Measurements from ENCODE around the gene LENEP.

Gene LENEP

DNA sequence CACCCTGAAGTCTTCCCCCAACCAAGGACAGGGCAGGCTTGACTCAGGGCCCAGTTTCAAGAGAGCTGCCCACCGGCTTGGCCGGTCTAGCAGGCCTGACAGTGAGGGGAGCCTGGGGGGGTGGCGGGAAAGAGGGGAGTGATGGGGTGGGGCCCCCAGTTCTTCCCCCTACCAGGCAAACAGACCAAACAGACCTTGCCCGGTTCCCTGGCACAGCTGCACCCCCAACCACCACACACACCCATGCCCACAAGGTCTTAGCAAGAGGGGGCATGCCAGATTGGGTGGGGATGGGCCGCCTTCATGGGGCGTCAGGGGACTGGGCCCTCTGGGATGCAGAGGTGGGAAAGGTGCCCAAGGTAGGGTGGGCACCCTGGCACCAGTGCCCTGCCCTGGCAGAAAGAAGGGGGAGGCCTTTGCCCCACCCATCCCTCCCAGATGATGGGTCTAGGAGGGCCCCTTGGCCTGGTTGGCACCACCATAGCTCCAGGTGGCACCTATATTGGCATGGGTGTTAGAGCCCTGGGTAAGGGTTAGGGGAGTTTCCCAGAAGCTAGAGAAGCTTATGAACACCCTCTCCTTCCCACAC, 18.1 kb downstream of the LENEP start:
- Histone ChIP-seq H3K4me1 (ENCODE audit: control insufficient read depth, insufficient read depth, low read length) (peaks cover 40% of the 10 kb centered on the region), H3K36me3 (ENCODE audit: control insufficient read depth, insufficient read depth, low read length) (peaks cover 4% of the 10 kb centered on the region), H3K27me3 (ENCODE audit: control insufficient read depth, insufficient read depth, low read length, poor library complexity, severe bottlenecking) (no peaks in the 10 kb centered on the region), H3K9me3 (ENCODE audit: control insufficient read depth, low read length) (no peaks in the 10 kb centered on the region), H3K27ac (ENCODE audit: insufficient read depth, low read depth, low read length, poor library complexity, severe bottlenecking) (peak overlapping the region; percentile 63), H3K4me3 (ENCODE audit: insufficient read depth, low read depth, low read length) (no peak overlapping the region)
- 95 to 98% methylated on average over 6 of the region's 6 CpGs for WGBS, 2 experiments

DNA sequence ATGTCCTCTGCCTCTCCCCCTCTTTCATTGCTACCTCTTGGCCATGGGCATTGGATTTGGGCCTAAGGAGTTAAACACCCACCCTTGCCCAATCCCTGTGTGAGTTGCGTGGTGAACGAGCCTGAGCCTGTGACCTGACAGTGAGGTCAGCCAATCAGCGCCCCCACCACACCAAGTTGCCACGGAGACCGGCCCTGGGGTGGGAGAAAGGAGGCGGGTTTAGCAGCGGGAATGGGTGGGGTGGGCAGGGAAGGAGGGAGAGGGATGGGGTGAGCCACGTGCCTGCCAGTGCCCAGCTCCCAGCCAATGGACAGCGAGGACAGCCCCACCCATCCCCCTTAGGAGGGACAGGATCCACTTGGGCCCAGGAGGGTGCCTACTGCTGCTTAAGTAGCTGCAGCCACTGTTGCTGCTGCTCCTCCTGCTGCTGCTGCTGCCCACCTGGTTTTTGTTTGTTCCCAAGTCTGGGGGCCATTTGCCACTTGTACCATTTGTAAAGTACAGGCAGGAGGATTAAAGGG, 18.7 kb downstream of the LENEP start:
- no peak overlapping the region for H3K4me3 ChIP-seq (ENCODE audit: insufficient read depth, low read depth, low read length)
- H3K27ac ChIP-seq (ENCODE audit: insufficient read depth, low read depth, low read length, poor library complexity, severe bottlenecking), result peak overlapping the region; percentile 63
- H3K27me3 ChIP-seq (ENCODE audit: control insufficient read depth, insufficient read depth, low read length, poor library complexity, severe bottlenecking), result no peaks in the 10 kb centered on the region
- peaks cover 44% of the 10 kb centered on the region for H3K4me1 ChIP-seq (ENCODE audit: control insufficient read depth, insufficient read depth, low read length)
- peaks cover 4% of the 10 kb centered on the region for H3K36me3 ChIP-seq (ENCODE audit: control insufficient read depth, insufficient read depth, low read length)
- no peaks in the 10 kb centered on the region for H3K9me3 ChIP-seq (ENCODE audit: control insufficient read depth, low read length)
- WGBS, 2 experiments, result 7 to 10% methylated on average over 9 of the region's 9 CpGs

DNA sequence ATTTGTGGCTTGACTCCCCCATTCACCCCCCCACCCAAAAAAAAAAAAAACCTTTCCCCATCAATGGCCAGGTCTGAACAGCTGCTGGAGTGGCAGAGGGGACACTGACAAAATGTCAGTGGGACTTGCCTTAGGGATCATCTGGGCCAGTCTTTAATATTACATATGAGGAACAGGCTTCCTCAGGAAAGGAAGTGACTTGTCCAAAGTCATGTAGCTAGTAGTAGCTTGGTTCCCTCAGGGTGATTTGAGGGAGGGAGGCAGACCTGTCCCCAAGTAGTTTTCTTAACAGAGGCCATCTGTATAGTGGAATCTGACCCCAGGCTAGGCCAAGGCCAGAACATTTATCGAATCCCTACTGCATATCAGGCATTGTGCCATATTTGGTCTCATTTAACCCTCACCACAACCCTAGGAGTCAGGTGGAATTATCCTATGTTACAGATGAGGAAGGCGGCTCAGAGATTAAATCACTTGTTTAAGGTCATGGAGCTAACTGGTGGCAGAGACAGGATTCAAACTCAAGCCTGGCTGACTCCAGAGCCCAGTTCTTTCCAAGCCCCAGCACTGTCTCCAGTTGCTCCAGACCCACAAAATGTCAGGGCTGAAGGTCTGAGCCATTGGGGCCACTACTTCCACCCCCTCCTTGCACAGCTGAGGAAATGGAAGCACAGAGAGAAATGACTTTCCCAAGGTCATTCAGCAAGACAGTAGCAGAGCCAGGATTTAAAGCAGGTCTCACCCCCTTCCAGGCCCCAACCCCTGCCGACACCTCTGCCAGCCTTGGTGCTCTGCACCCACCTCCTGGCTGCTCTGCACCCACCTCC, 19.6 kb downstream of the LENEP start:
- no peaks in the 10 kb centered on the region for H3K27me3 ChIP-seq (ENCODE audit: control insufficient read depth, insufficient read depth, low read length, poor library complexity, severe bottlenecking)
- H3K4me3 ChIP-seq (ENCODE audit: insufficient read depth, low read depth, low read length), result no peak overlapping the region
- H3K9me3 ChIP-seq (ENCODE audit: control insufficient read depth, low read length), result no peaks in the 10 kb centered on the region
- peaks cover 47% of the 10 kb centered on the region for H3K4me1 ChIP-seq (ENCODE audit: control insufficient read depth, insufficient read depth, low read length)
- no peak overlapping the region for H3K27ac ChIP-seq (ENCODE audit: insufficient read depth, low read depth, low read length, poor library complexity, severe bottlenecking)
- peaks cover 4% of the 10 kb centered on the region for H3K36me3 ChIP-seq (ENCODE audit: control insufficient read depth, insufficient read depth, low read length)
- 93 to 95% methylated on average over 3 of the region's 3 CpGs for WGBS, 2 experiments

GRCh38 chr1:155013632-155014031, 20.2 kb downstream of the LENEP start:
- H3K27ac ChIP-seq (ENCODE audit: insufficient read depth, low read depth, low read length, poor library complexity, severe bottlenecking), result no peak overlapping the region
- peaks cover 46% of the 10 kb centered on the region for H3K4me1 ChIP-seq (ENCODE audit: control insufficient read depth, insufficient read depth, low read length)
- peaks cover 4% of the 10 kb centered on the region for H3K36me3 ChIP-seq (ENCODE audit: control insufficient read depth, insufficient read depth, low read length)
- no peak overlapping the region for H3K4me3 ChIP-seq (ENCODE audit: insufficient read depth, low read depth, low read length)
- no peaks in the 10 kb centered on the region for H3K27me3 ChIP-seq (ENCODE audit: control insufficient read depth, insufficient read depth, low read length, poor library complexity, severe bottlenecking)
- 87 to 89% methylated on average over 8 of the region's 8 CpGs for WGBS, 2 experiments
- H3K9me3 ChIP-seq (ENCODE audit: control insufficient read depth, low read length), result no peaks in the 10 kb centered on the region

DNA sequence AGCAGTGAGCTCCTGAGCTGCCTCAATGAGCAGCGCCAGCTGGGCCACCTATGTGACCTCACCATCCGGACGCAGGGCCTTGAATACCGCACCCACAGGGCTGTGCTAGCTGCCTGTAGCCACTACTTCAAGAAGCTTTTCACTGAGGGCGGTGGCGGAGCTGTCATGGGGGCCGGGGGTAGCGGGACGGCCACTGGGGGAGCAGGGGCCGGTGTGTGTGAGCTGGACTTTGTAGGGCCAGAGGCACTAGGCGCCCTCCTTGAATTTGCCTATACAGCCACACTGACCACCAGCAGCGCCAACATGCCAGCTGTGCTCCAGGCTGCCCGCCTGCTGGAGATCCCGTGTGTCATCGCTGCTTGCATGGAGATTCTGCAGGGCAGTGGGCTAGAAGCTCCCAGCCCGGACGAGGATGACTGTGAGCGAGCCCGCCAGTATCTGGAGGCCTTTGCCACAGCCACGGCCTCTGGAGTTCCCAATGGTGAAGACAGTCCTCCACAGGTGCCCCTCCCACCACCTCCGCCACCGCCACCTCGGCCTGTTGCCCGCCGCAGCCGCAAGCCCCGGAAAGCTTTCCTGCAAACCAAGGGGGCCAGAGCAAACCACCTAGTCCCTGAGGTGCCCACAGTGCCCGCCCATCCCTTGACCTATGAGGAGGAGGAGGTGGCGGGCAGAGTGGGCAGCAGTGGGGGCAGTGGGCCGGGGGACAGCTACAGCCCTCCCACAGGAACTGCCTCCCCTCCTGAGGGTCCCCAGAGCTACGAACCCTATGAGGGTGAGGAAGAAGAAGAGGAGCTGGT, 21.5 kb downstream of the LENEP start:
- Histone ChIP-seq H3K27ac (ENCODE audit: insufficient read depth, low read depth, low read length, poor library complexity, severe bottlenecking) (no peak overlapping the region), H3K4me3 (ENCODE audit: insufficient read depth, low read depth, low read length) (no peak overlapping the region), H3K27me3 (ENCODE audit: control insufficient read depth, insufficient read depth, low read length, poor library complexity, severe bottlenecking) (no peaks in the 10 kb centered on the region), H3K4me1 (ENCODE audit: control insufficient read depth, insufficient read depth, low read length) (peaks cover 46% of the 10 kb centered on the region), H3K9me3 (ENCODE audit: control insufficient read depth, low read length) (no peaks in the 10 kb centered on the region), H3K36me3 (ENCODE audit: control insufficient read depth, insufficient read depth, low read length) (peaks cover 4% of the 10 kb centered on the region)
- 95% methylated on average over 31 of the region's 31 CpGs for WGBS, 2 experiments

- H3K9me3 ChIP-seq (ENCODE audit: control insufficient read depth, low read length), result no peaks in the 10 kb centered on the region
- H3K27me3 ChIP-seq (ENCODE audit: control insufficient read depth, insufficient read depth, low read length, poor library complexity, severe bottlenecking), result no peaks in the 10 kb centered on the region
- 95 to 96% methylated on average over 16 of the region's 16 CpGs for WGBS, 2 experiments
- no peak overlapping the region for H3K27ac ChIP-seq (ENCODE audit: insufficient read depth, low read depth, low read length, poor library complexity, severe bottlenecking)
- no peak overlapping the region for H3K4me3 ChIP-seq (ENCODE audit: insufficient read depth, low read depth, low read length)
- H3K4me1 ChIP-seq (ENCODE audit: control insufficient read depth, insufficient read depth, low read length), result peaks cover 43% of the 10 kb centered on the region
- H3K36me3 ChIP-seq (ENCODE audit: control insufficient read depth, insufficient read depth, low read length), result peaks cover 4% of the 10 kb centered on the region
Measured at GRCh38 chr1:155015527-155016230, 22.3 kb downstream of the LENEP start.

DNA sequence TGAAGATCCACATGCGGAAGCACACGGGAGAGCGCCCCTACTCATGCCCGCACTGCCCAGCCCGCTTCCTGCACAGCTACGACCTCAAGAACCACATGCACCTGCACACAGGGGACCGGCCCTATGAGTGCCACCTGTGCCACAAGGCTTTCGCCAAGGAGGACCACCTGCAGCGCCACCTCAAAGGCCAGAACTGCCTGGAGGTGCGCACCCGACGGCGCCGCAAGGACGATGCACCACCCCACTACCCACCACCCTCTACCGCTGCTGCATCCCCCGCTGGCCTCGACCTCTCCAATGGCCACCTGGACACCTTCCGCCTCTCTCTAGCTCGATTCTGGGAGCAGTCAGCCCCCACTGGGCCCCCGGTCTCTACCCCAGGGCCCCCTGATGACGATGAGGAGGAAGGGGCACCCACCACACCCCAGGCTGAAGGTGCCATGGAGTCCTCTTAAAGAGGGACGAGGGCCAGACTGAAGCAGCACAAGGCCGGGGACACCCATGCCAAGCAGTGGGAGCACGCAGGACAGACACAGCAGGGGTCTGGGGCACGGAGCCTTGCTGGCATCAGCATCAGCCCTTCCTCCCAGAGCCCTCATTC, 22.9 kb downstream of the LENEP start:
- Histone ChIP-seq H3K9me3 (ENCODE audit: control insufficient read depth, low read length) (no peaks in the 10 kb centered on the region), H3K36me3 (ENCODE audit: control insufficient read depth, insufficient read depth, low read length) (peaks cover 4% of the 10 kb centered on the region), H3K4me3 (ENCODE audit: insufficient read depth, low read depth, low read length) (no peak overlapping the region), H3K27me3 (ENCODE audit: control insufficient read depth, insufficient read depth, low read length, poor library complexity, severe bottlenecking) (no peaks in the 10 kb centered on the region), H3K4me1 (ENCODE audit: control insufficient read depth, insufficient read depth, low read length) (peaks cover 37% of the 10 kb centered on the region), H3K27ac (ENCODE audit: insufficient read depth, low read depth, low read length, poor library complexity, severe bottlenecking) (no peak overlapping the region)
- 96% methylated on average over 26 of the region's 26 CpGs for WGBS, 2 experiments

DNA sequence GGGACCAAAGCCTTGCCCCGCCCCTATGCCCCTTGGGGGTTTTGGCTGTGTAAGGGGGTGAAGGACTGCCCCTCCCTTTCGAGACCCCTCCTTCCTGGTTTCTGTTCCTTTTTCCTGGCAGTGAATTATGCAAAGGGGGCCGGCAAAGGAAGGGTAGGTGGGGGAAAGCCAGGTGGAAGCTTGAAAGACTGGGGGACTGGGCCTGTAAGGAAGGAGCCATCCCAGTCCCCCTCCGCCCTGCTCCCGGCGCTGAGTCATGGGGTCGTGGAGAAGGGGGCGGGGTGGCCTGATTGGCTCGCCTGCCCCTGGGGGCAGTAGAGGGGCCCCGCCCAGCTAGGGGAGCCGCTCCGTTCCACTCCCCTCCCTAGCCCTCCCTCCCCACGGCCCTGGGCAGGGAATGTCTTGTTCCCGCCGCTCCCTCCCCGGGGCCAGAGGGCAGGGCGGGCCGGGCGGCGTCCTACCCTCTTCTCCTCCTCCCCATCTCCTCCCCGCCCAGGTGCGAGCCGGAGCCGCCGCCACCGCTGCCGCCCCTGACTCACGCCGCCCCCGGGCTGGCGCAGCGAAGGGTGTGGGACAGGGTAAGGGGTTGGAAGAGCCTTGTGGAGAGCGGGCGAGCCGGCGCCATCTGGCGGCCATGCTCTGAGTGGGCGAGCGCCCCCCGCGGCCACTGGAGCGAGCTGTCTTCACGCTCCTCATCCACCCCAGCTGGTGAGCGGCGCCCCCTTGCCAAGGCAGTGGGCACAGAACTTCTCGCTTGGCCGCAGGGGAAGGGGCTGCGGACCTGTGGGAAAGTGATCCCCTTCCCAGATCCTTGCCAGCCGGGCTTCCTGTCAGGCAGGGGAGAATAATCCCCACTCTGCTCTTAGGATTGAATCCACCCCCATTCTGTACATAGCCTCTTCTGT, 23.9 kb downstream of the LENEP start:
- Histone ChIP-seq H3K4me1 (ENCODE audit: control insufficient read depth, insufficient read depth, low read length) (peaks cover 30% of the 10 kb centered on the region), H3K36me3 (ENCODE audit: control insufficient read depth, insufficient read depth, low read length) (peaks cover 4% of the 10 kb centered on the region), H3K4me3 (ENCODE audit: insufficient read depth, low read depth, low read length) (peak overlapping the region; percentile 22), H3K27me3 (ENCODE audit: control insufficient read depth, insufficient read depth, low read length, poor library complexity, severe bottlenecking) (no peaks in the 10 kb centered on the region), H3K27ac (ENCODE audit: insufficient read depth, low read depth, low read length, poor library complexity, severe bottlenecking) (peak overlapping the region; percentile 75), H3K9me3 (ENCODE audit: control insufficient read depth, low read length) (no peaks in the 10 kb centered on the region)
- WGBS, 2 experiments, result 4% methylated on average over 49 of the region's 49 CpGs

DNA sequence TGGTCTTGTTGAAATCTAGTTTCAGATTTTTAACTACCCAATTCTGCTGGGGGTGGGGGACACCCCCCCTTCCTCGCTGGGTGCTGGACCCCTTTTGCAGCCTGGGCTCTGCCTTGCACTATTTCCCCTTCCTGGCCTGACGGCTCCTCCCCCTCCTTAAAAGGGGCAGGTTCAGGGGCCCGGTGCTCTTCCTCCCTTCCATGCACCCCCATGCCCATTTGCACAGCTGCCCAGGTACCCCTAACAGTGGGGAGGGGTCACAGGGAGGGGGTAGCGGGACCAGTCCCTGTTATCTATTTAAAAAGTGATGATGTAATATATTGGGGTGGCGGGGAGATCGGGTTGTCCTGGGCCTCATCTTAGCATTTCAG, 24.5 kb downstream of the LENEP start:
- 78 to 79% methylated on average over 6 of the region's 6 CpGs for WGBS, 2 experiments
- H3K27me3 ChIP-seq (ENCODE audit: control insufficient read depth, insufficient read depth, low read length, poor library complexity, severe bottlenecking), result no peaks in the 10 kb centered on the region
- H3K4me1 ChIP-seq (ENCODE audit: control insufficient read depth, insufficient read depth, low read length), result peaks cover 24% of the 10 kb centered on the region
- H3K4me3 ChIP-seq (ENCODE audit: insufficient read depth, low read depth, low read length), result no peak overlapping the region
- no peaks in the 10 kb centered on the region for H3K9me3 ChIP-seq (ENCODE audit: control insufficient read depth, low read length)
- no peak overlapping the region for H3K27ac ChIP-seq (ENCODE audit: insufficient read depth, low read depth, low read length, poor library complexity, severe bottlenecking)
- peaks cover 4% of the 10 kb centered on the region for H3K36me3 ChIP-seq (ENCODE audit: control insufficient read depth, insufficient read depth, low read length)

Data from ectodermal cell (in vitro differentiated cells).